ENCODE measurements around the gene PRKCA. TPM values are rescaled to one million over a fixed set of nuclear protein-coding genes. Genes with fewer than 3 reads are reported as not detected.
A peak's percentile ranks its signal among the peaks of the same experiment; 100 is the strongest.

PRKCA gene
- total RNA-seq, 2 experiments from 2014 or later, result 63.1 to 68.9 TPM

GRCh38 chr17:66782851-66783250 is 480.4 kb downstream of the PRKCA start:
- ATAC-seq, result no peak
- Mint-ChIP-seq H3K36me3 (peaks cover 9% of the 10 kb centered on the region), H3K4me1 (no peaks in the 10 kb centered on the region), H3K27me3 (no peaks in the 10 kb centered on the region), H3K9me3 (ENCODE audit: low read depth) (no peaks in the 10 kb centered on the region), H3K4me3 (no peak overlapping the region), H3K27ac (no peak overlapping the region)
- CTCF ChIA-PET, result no interaction called here
- no peak for DNase-seq

GRCh38 chr17:66783656-66784381 is 481.4 kb downstream of the PRKCA start:
- H3K36me3 Mint-ChIP-seq, result peaks cover 7% of the 10 kb centered on the region
- ATAC-seq, result no peak

GRCh38 chr17:66784621-66785364 is 482.4 kb downstream of the PRKCA start:
- Mint-ChIP-seq H3K4me3 (no peak overlapping the region), H3K27me3 (no peaks in the 10 kb centered on the region), H3K9me3 (ENCODE audit: low read depth) (no peaks in the 10 kb centered on the region), H3K4me1 (no peaks in the 10 kb centered on the region), H3K36me3 (peaks cover 6% of the 10 kb centered on the region), H3K27ac (no peak overlapping the region)
- DNase-seq (no peak), ATAC-seq (no peak)
- CTCF ChIA-PET, result no interaction called here

More at GRCh38 chr17:66783656-66784381, 481.4 kb downstream of the PRKCA start:
- Mint-ChIP-seq H3K9me3 (ENCODE audit: low read depth) (no peaks in the 10 kb centered on the region), H3K27me3 (no peaks in the 10 kb centered on the region), H3K4me1 (no peaks in the 10 kb centered on the region), H3K27ac (no peak overlapping the region), H3K4me3 (no peak overlapping the region)
- DNase-seq, result no peak
- CTCF ChIA-PET, result no interaction called here

GRCh38 chr17:66786107-66786506 is 483.7 kb downstream of the PRKCA start:
- no peaks in the 10 kb centered on the region for H3K27me3 Mint-ChIP-seq
- no peak for DNase-seq
- H3K27ac Mint-ChIP-seq, result no peak overlapping the region
- H3K9me3 Mint-ChIP-seq (ENCODE audit: low read depth), result no peaks in the 10 kb centered on the region
- no peaks in the 10 kb centered on the region for H3K4me1 Mint-ChIP-seq
- no peak overlapping the region for H3K4me3 Mint-ChIP-seq
- CTCF ChIA-PET, result no interaction called here
- H3K36me3 Mint-ChIP-seq, result peaks cover 3% of the 10 kb centered on the region
- no peak for ATAC-seq

GRCh38 chr17:66787914-66788313 is 485.5 kb downstream of the PRKCA start:
- Mint-ChIP-seq H3K36me3 (peaks cover 4% of the 10 kb centered on the region), H3K4me1 (no peaks in the 10 kb centered on the region), H3K4me3 (no peak overlapping the region), H3K9me3 (ENCODE audit: low read depth) (no peaks in the 10 kb centered on the region), H3K27ac (no peak overlapping the region), H3K27me3 (no peaks in the 10 kb centered on the region)
- no peak for ATAC-seq
- no peak for DNase-seq
- CTCF ChIA-PET, result no interaction called here

- DNase-seq, result no peak
- no peak for ATAC-seq
- Mint-ChIP-seq H3K9me3 (ENCODE audit: low read depth) (no peaks in the 10 kb centered on the region), H3K27ac (no peak overlapping the region), H3K36me3 (peaks cover 7% of the 10 kb centered on the region), H3K27me3 (no peaks in the 10 kb centered on the region), H3K4me3 (no peak overlapping the region), H3K4me1 (no peaks in the 10 kb centered on the region)
- CTCF ChIA-PET, result no interaction called here
Observed at GRCh38 chr17:66789093-66789492, 486.7 kb downstream of the PRKCA start.

GRCh38 chr17:66789961-66790437 is 487.6 kb downstream of the PRKCA start:
- Mint-ChIP-seq H3K36me3 (peaks cover 7% of the 10 kb centered on the region), H3K27ac (no peak overlapping the region), H3K27me3 (no peaks in the 10 kb centered on the region), H3K4me1 (no peaks in the 10 kb centered on the region), H3K9me3 (ENCODE audit: low read depth) (no peaks in the 10 kb centered on the region), H3K4me3 (no peak overlapping the region)
- DNase-seq (no peak), ATAC-seq (no peak)
- CTCF ChIA-PET, result no interaction called here

GRCh38 chr17:66790501-66791061 is 488.2 kb downstream of the PRKCA start:
- Mint-ChIP-seq H3K27ac (no peak overlapping the region), H3K27me3 (no peaks in the 10 kb centered on the region), H3K4me3 (no peak overlapping the region), H3K36me3 (peaks cover 7% of the 10 kb centered on the region), H3K4me1 (no peaks in the 10 kb centered on the region), H3K9me3 (ENCODE audit: low read depth) (no peaks in the 10 kb centered on the region)
- no peak for DNase-seq
- CTCF ChIA-PET, result no interaction called here
- no peak for ATAC-seq

- H3K27ac Mint-ChIP-seq, result no peak overlapping the region
- H3K4me1 Mint-ChIP-seq, result no peaks in the 10 kb centered on the region
- peaks cover 12% of the 10 kb centered on the region for H3K36me3 Mint-ChIP-seq
- H3K27me3 Mint-ChIP-seq, result no peaks in the 10 kb centered on the region
- CTCF ChIA-PET, result no interaction called here
- DNase-seq (no peak), ATAC-seq (no peak)
- no peak overlapping the region for H3K4me3 Mint-ChIP-seq
- no peaks in the 10 kb centered on the region for H3K9me3 Mint-ChIP-seq (ENCODE audit: low read depth)
Observed at GRCh38 chr17:66791347-66791746, 488.9 kb downstream of the PRKCA start.

GRCh38 chr17:66793814-66794213 is 491.4 kb downstream of the PRKCA start:
- Mint-ChIP-seq H3K36me3 (peaks cover 24% of the 10 kb centered on the region), H3K4me3 (no peak overlapping the region), H3K9me3 (ENCODE audit: low read depth) (no peaks in the 10 kb centered on the region), H3K27ac (no peak overlapping the region), H3K4me1 (no peaks in the 10 kb centered on the region), H3K27me3 (no peaks in the 10 kb centered on the region)
- CTCF ChIA-PET, result no interaction called here
- ATAC-seq (no peak), DNase-seq (no peak)

GRCh38 chr17:66795486-66795885 is 493.1 kb downstream of the PRKCA start:
- no peak for DNase-seq
- CTCF ChIA-PET, result interaction anchor here (0.9 kb wide), 1 partner anchor 19 kb away, joined by 3 read pairs; no protein-coding TSS in a partner anchor
- Mint-ChIP-seq H3K4me3 (no peak overlapping the region), H3K27ac (no peak overlapping the region), H3K4me1 (no peaks in the 10 kb centered on the region), H3K9me3 (ENCODE audit: low read depth) (no peaks in the 10 kb centered on the region), H3K36me3 (peaks cover 24% of the 10 kb centered on the region), H3K27me3 (no peaks in the 10 kb centered on the region)
- no peak for ATAC-seq

GRCh38 chr17:66799849-66800537 is 497.6 kb downstream of the PRKCA start:
- H3K27me3 Mint-ChIP-seq, result no peaks in the 10 kb centered on the region
- H3K4me3 Mint-ChIP-seq, result no peak overlapping the region
- no peaks in the 10 kb centered on the region for H3K4me1 Mint-ChIP-seq
- CTCF ChIA-PET, result interaction anchor here (0.5 to 0.7 kb wide), 2 partner anchors 86 to 1081 kb away, joined by 3 read pairs; no protein-coding TSS in a partner anchor
- H3K9me3 Mint-ChIP-seq (ENCODE audit: low read depth), result no peaks in the 10 kb centered on the region
- ATAC-seq, result no peak
- H3K36me3 Mint-ChIP-seq, result peaks cover 27% of the 10 kb centered on the region
- peak overlapping the region; percentile 9 for H3K27ac Mint-ChIP-seq
- DNase-seq, result no peak

- no peaks in the 10 kb centered on the region for H3K9me3 Mint-ChIP-seq (ENCODE audit: low read depth)
- H3K27me3 Mint-ChIP-seq, result no peaks in the 10 kb centered on the region
- no peak for DNase-seq
- H3K4me1 Mint-ChIP-seq, result peaks cover 4% of the 10 kb centered on the region
- CTCF ChIA-PET, result no interaction called here
- no peak overlapping the region for H3K27ac Mint-ChIP-seq
- H3K36me3 Mint-ChIP-seq, result peaks cover 8% of the 10 kb centered on the region
- no peak for ATAC-seq
- H3K4me3 Mint-ChIP-seq, result no peak overlapping the region
Observed at GRCh38 chr17:66803474-66803951, 501.1 kb downstream of the PRKCA start.

Data from activated CD8-positive, alpha-beta memory T cell treated with anti-CD3 and anti-CD28 coated beads, Interleukin-2, amount 10 ng/mL, durations not matched to agents 7 days and 5 days (primary cell).